GM13977 (cell line): Measurements from ENCODE around the gene NGEF.

Source experiments
- DNase-seq: peaks from one replicate; pipeline ENCODE4 v3.0.0; 2012; ENCODE audit warnings: low spot score
- CTCF ChIP-seq: IDR thresholded peaks from 2 replicates; pipeline ENCODE4 v1.5.1; 2012; ENCODE audit warnings: mild to moderate bottlenecking, control low read depth; ENCODE audit not compliant: insufficient read depth; ENCODE audit errors: extremely low read depth, missing control alignments
- in situ Hi-C: fragments of 300-500 bp; cut with MboI; formaldehyde crosslinking; loops from one replicate; pipeline ENCODE4 v1.12.0; 2022; ENCODE audit warnings: low sequenced_read_pairs, low pct_unique_long_range_greater_than_20kb, mixed read lengths, inconsistent platforms; ENCODE audit not compliant: unreplicated experiment

The NGEF gene

GRCh38 chr2:232977438-232977971 is 35.6 kb downstream of the NGEF start:
- no peak for TF ChIP-seq CTCF
- no peak for DNase-seq
- in situ Hi-C loops = no loop called here

DNA sequence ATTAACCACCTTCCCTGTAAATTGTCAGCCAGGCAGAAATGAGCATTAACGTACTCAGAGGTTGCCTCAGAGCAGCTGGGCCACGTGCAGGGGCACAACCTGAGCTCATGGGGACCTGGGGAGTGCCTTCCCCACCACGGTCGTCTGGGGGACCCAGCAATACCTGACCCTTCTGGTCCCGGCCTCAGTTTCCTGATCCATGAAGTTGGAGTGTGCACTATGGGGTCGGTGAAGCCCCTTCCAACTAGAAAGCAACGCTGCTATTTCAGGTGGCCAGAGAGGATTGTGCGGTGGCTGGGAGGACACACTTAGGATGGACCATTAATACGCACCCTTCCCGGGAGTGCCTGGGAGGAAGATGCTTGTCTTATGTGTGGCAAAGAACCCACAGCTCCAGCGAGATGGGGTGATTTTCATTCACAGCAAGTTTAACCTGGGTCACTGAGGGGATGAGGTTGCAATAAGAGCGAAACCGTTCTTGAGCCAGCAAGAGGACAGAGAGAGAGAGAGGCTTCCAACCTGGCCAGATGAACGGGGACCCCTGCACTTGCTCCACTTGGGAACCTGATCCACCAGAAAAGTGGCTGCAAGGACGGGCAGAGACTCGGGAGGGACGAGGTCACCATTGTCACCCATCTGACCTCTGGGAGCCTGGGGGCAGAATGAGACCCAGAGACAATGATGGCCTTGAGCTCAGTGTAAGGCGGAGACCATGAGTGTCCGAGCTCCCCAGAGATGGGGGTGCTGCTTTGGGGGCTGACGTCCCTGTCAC is 36.2 kb downstream of the NGEF start:
- in situ Hi-C loops = no loop called here
- TF ChIP-seq CTCF = no peak
- DNase-seq = no peak

GRCh38 chr2:232976176-232976575 is 36.9 kb downstream of the NGEF start:
- in situ Hi-C loops = no loop called here
- no peak for TF ChIP-seq CTCF
- no peak for DNase-seq

DNA sequence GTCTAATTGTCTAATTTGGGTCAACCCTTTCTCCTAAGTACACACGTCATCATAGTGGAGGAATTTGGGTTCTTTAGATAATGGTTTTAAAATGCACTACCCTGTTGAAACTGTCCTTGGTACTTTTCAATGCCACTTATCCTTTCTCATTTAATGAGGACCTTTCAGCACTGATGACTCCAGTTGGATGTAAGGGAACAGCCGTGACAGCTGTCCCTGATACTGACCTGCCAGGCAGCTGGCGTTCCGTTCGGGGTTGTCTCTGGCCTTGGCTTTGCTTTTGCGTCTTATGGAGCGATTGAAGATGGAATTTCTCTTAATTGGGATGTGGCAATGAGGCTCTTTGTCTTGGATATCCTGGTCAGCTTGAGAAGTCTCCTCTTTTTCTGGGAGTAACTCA is 38.7 kb downstream of the NGEF start:
- no peak for DNase-seq
- TF ChIP-seq CTCF = no peak
- in situ Hi-C loops = no loop called here

DNA sequence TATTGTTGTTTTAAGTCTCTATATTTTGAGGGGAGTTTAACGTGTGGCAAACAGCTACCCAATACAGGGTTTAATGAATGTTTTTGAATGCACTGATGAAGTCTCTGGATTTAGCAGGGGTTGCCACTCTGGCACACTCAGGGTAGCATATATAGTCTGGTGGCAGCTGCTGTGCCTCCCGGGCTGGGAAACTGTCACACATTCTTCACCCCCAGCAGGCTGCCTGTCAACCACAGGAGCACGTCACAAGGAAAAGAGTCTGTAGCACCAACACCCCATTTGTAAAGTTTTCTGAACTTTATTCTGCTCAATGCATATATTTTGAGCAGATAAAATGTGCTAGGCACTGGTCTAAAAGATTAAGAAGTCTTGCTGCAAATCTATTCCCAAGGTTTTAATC is 39.3 kb downstream of the NGEF start:
- no peak for TF ChIP-seq CTCF
- in situ Hi-C loops = no loop called here
- DNase-seq = no peak

- DNase-seq = no peak
- TF ChIP-seq CTCF = no peak
- in situ Hi-C loops = no loop called here
Observed at GRCh38 chr2:232973011-232973735, 39.9 kb downstream of the NGEF start.
